ENCODE data around the gene BPIFB6. TPM values are rescaled to one million over a fixed set of nuclear protein-coding genes. Genes with fewer than 3 reads are reported as not detected.

BPIFB6 gene
- polyA plus RNA-seq, 3 donors = not detected

- intact Hi-C loops (cut with micrococcal nuclease) = no loop called here
- DNase-seq = no peak
- H3K4me3 Mint-ChIP-seq = no peak overlapping the region
- H3K36me3 Mint-ChIP-seq = no peaks in the 10 kb centered on the region
- Histone ChIP-seq H3K27ac (ENCODE audit: low read depth in 1 of 2, low read length in 2 of 2) (no peak overlapping the region), H3K9me3 (replicated peaks in 1 of 2; ENCODE audit: control insufficient read depth in 1 of 2, insufficient read depth in 1 of 2, low read length in 2 of 2) (no peaks in the 10 kb centered on the region), H3K79me2 (ENCODE audit: insufficient read depth, low read length) (no peaks in the 10 kb centered on the region), H3K4me1 (ENCODE audit: control insufficient read depth in 1 of 2, insufficient read depth in 2 of 2, low read length in 2 of 2) (no peaks in the 10 kb centered on the region), H3K36me3 (replicated peaks in 1 of 2; ENCODE audit: control insufficient read depth in 1 of 2, insufficient read depth in 2 of 2, low read length in 2 of 2) (no peaks in the 10 kb centered on the region), H3K4me3 (replicated peaks in 1 of 3; ENCODE audit: low read depth in 2 of 3, low read length in 3 of 3) (no peak overlapping the region), H2AFZ (ENCODE audit: insufficient read depth, low read depth, low read length, poor library complexity, severe bottlenecking) (no peak overlapping the region), H4K20me1 (ENCODE audit: insufficient read depth, low read length) (no peaks in the 10 kb centered on the region), H3K4me2 (replicated peaks; ENCODE audit: extremely low read depth, low read length, poor library complexity, severe bottlenecking) (no peak overlapping the region), H3K9ac (ENCODE audit: insufficient read depth, low read length, poor library complexity, severe bottlenecking) (no peak overlapping the region), H3K27me3 (ENCODE audit: control insufficient read depth in 2 of 2, insufficient read depth in 2 of 2, low read length in 2 of 2) (no peaks in the 10 kb centered on the region)
- peaks cover 0 to 2% (median 1%) of the 10 kb centered on the region in 3 donors for H3K27me3 Mint-ChIP-seq (ENCODE audit: low read depth in 3 of 3)
- TF ChIP-seq CTCF (IDR thresholded peaks at IDR 0.05) = no peak
- H3K27ac Mint-ChIP-seq = no peak overlapping the region
- no peaks in the 10 kb centered on the region for H3K9me3 Mint-ChIP-seq
- peaks cover 4% of the 10 kb centered on the region for H3K4me1 Mint-ChIP-seq
- WGBS (ENCODE audit: insufficient coverage) = 90% methylated on average over 3 of the region's 6 CpGs
Observed at GRCh38 chr20:33076662-33077372, 45.4 kb downstream of the BPIFB6 start.

GRCh38 chr20:33079259-33079658 is 47.8 kb downstream of the BPIFB6 start, which contains the start of gene BPIFB4:
TSS of gene BPIFB4 (plus strand) at chr20:33079643. CDS start at chr20:33081527, 1,884 bp downstream.
- TF ChIP-seq CTCF (IDR thresholded peaks at IDR 0.05) = no peak

More at GRCh38 chr20:33079259-33079658, 47.8 kb downstream of the BPIFB6 start, which contains the start of gene BPIFB4:
- Histone ChIP-seq H3K27ac (ENCODE audit: low read depth in 1 of 2, low read length in 2 of 2) (no peak within 1 kb of the TSS), H3K9ac (ENCODE audit: insufficient read depth, low read length, poor library complexity, severe bottlenecking) (no peak within 1 kb of the TSS), H2AFZ (ENCODE audit: insufficient read depth, low read depth, low read length, poor library complexity, severe bottlenecking) (no peak within 1 kb of the TSS), H3K36me3 (replicated peaks in 1 of 2; ENCODE audit: control insufficient read depth in 1 of 2, insufficient read depth in 2 of 2, low read length in 2 of 2) (no peaks in the 10 kb centered on the region), H3K4me1 (ENCODE audit: control insufficient read depth in 1 of 2, insufficient read depth in 2 of 2, low read length in 2 of 2) (no peaks in the 10 kb centered on the region), H3K79me2 (ENCODE audit: insufficient read depth, low read length) (no peaks in the 10 kb centered on the region), H3K4me3 (replicated peaks in 1 of 3; ENCODE audit: low read depth in 2 of 3, low read length in 3 of 3) (no peak within 1 kb of the TSS), H3K9me3 (replicated peaks in 1 of 2; ENCODE audit: control insufficient read depth in 1 of 2, insufficient read depth in 1 of 2, low read length in 2 of 2) (no peaks in the 10 kb centered on the region), H3K27me3 (ENCODE audit: control insufficient read depth in 2 of 2, insufficient read depth in 2 of 2, low read length in 2 of 2) (no peaks in the 10 kb centered on the region), H3K4me2 (replicated peaks; ENCODE audit: extremely low read depth, low read length, poor library complexity, severe bottlenecking) (no peak within 1 kb of the TSS), H4K20me1 (ENCODE audit: insufficient read depth, low read length) (no peaks in the 10 kb centered on the region)
- Mint-ChIP-seq H3K27ac (no peak within 1 kb of the TSS), H3K27me3 (ENCODE audit: low read depth in 3 of 3) (peaks cover 0 to 2% (median 1%) of the 10 kb centered on the region in 3 donors), H3K4me1 (peaks cover 4% of the 10 kb centered on the region), H3K9me3 (no peaks in the 10 kb centered on the region), H3K4me3 (no peak within 1 kb of the TSS), H3K36me3 (no peaks in the 10 kb centered on the region)
- WGBS (ENCODE audit: insufficient coverage) = 93% methylated on average over 2 of the region's 2 CpGs
- intact Hi-C loops (cut with micrococcal nuclease) = no loop called here
- DNase-seq = no peak

All from CD14-positive monocyte (primary cell).